GM23338 (cell line): ENCODE measurements around the gene SH3TC1.

Experiments
- CTCF ChIP-seq, 2 experiments: fragments of 200-600 bp in 1 of 2; sonication (generic) in 1 of 2; conservative IDR thresholded peaks; 2 replicates each; pipeline versions ENCODE4 v1.5.1 to v1.6.1; 2016 to 2017; ENCODE audit warnings: antibody characterized with exemption in 2 of 2, low read depth in 2 of 2, mild to moderate bottlenecking in 2 of 2, moderate library complexity in 1 of 2
- EZH2 ChIP-seq: fragments of 200-600 bp; sonication (generic); IDR thresholded peaks from one replicate; pipeline ENCODE4 v1.8.0; 2017; ENCODE audit warnings: antibody characterized with exemption, mild to moderate bottlenecking, low read depth; ENCODE audit not compliant: unreplicated experiment
- EZH2phosphoT487 ChIP-seq: fragments of 200-600 bp; sonication (generic); IDR thresholded peaks from one replicate; pipeline ENCODE4 v1.8.1; 2018; ENCODE audit warnings: antibody characterized with exemption; ENCODE audit not compliant: unreplicated experiment
- NANOG ChIP-seq: IDR thresholded peaks from 2 replicates; pipeline ENCODE4 v1.6.1; 2016; ENCODE audit warnings: antibody characterized with exemption, borderline replicate concordance
- POLR2AphosphoS5 ChIP-seq: IDR thresholded peaks from 2 replicates; pipeline ENCODE4 v1.6.1; 2016; ENCODE audit warnings: antibody characterized with exemption, low read depth
- REST ChIP-seq: IDR thresholded peaks from one replicate; pipeline ENCODE4 v1.6.1; 2018; ENCODE audit warnings: antibody characterized with exemption; ENCODE audit not compliant: unreplicated experiment
- STAT1 ChIP-seq: IDR thresholded peaks from one replicate; pipeline ENCODE4 v1.6.1; 2016; ENCODE audit warnings: antibody characterized with exemption; ENCODE audit not compliant: unreplicated experiment

- no peak for TF ChIP-seq CTCF (conservative IDR thresholded peaks at IDR 0.05; ENCODE audit: low read depth in 2 of 2)
- no peak for TF ChIP-seq EZH2
- TF ChIP-seq POLR2AphosphoS5, result no peak
- TF ChIP-seq EZH2phosphoT487, result no peak
- no peak for TF ChIP-seq REST
- no peak for TF ChIP-seq NANOG
- no peak for TF ChIP-seq STAT1
These were observed 1.3 kb downstream of the SH3TC1 start for GRCh38 chr4:8200302-8200975.
